Measurements from ENCODE around the gene GRID1.

GRID1 gene

DNA sequence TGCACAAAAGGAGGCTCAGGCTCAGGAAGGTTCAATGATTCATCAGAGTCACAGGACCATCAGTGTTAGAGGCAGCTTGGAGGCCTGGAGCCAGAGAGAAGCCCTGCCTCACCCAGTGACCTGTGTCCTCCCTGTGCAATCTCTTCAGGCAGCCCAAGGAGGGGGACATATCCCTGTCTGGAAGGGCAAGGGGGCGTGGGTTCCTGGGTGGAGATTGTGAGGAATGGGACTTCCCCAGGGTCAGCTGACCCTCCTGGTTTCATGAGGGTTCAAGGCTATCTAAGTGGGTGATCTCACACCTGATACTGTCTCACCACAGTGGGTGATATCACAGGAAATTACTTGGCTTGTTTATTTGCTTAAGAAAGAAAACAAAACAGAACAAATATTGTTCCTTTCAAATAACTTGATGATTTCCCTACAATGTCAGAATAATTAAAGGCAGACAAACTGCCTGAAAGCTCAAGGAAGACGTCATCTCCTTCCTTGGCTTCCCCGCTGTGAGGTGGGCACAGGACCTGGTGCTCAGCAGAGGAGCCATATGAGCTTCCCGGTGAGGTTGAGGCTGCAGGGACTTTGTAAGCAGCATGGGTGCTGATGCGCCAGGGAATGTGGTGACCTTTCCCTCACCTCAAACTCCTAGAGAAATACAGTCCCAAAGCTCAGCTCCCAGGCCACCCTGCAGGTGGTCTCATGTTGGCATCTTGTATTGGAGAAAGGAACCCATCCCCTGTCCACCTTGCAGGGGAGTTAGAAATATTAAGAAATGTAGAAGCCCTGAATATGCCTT is 763.2 kb downstream of the GRID1 start:
- no peaks in the 10 kb centered on the region for H3K9me3 ChIP-seq (ENCODE audit: severe bottlenecking)
- ATAC-seq (ENCODE audit: low read depth) (no peak), DNase-seq (ENCODE audit: low spot score) (no peak)
- TF ChIP-seq, protein P1, sequence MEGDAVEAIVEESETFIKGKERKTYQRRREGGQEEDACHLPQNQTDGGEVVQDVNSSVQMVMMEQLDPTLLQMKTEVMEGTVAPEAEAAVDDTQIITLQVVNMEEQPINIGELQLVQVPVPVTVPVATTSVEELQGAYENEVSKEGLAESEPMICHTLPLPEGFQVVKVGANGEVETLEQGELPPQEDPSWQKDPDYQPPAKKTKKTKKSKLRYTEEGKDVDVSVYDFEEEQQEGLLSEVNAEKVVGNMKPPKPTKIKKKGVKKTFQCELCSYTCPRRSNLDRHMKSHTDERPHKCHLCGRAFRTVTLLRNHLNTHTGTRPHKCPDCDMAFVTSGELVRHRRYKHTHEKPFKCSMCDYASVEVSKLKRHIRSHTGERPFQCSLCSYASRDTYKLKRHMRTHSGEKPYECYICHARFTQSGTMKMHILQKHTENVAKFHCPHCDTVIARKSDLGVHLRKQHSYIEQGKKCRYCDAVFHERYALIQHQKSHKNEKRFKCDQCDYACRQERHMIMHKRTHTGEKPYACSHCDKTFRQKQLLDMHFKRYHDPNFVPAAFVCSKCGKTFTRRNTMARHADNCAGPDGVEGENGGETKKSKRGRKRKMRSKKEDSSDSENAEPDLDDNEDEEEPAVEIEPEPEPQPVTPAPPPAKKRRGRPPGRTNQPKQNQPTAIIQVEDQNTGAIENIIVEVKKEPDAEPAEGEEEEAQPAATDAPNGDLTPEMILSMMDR (IDR thresholded peaks at IDR 0.05; ENCODE audit: poor library complexity, severe bottlenecking): no peak
- H3K4me1 ChIP-seq (ENCODE audit: insufficient read depth, poor library complexity, severe bottlenecking): no peaks in the 10 kb centered on the region
- no peak overlapping the region for H3K4me3 ChIP-seq (ENCODE audit: severe bottlenecking)
- H3K27ac ChIP-seq (ENCODE audit: poor library complexity, severe bottlenecking): no peak overlapping the region
- H3K36me3 ChIP-seq (ENCODE audit: low read depth): no peaks in the 10 kb centered on the region
- no peaks in the 10 kb centered on the region for H3K27me3 ChIP-seq (ENCODE audit: insufficient read depth, poor library complexity, severe bottlenecking)

DNA sequence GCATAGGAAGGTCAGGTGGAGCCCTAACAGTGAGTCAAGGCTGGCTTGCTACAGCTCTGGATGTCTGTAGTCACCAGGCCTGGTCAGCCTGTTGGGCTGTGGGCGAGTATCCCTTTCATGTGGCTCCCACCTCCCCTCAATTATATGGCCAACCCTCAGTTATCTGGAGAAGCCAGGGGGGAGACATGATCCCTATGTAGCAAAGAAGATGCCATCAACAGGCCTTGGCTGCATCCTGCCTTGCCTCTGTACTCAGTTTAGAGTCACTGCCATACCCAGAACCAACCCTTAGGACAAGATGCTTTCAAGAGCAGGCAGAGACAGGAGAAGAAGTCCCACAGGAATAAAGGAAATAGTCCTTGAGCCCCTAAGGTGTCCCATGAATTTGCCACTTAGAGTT is 763.9 kb downstream of the GRID1 start:
- DNase-seq (ENCODE audit: low spot score) (no peak), ATAC-seq (ENCODE audit: low read depth) (no peak)
- no peaks in the 10 kb centered on the region for H3K36me3 ChIP-seq (ENCODE audit: low read depth)
- H3K9me3 ChIP-seq (ENCODE audit: severe bottlenecking): no peaks in the 10 kb centered on the region
- H3K4me3 ChIP-seq (ENCODE audit: severe bottlenecking): no peak overlapping the region
- H3K4me1 ChIP-seq (ENCODE audit: insufficient read depth, poor library complexity, severe bottlenecking): no peaks in the 10 kb centered on the region
- H3K27ac ChIP-seq (ENCODE audit: poor library complexity, severe bottlenecking): no peak overlapping the region
- TF ChIP-seq, protein P1 (IDR thresholded peaks at IDR 0.05; ENCODE audit: poor library complexity, severe bottlenecking): no peak
- H3K27me3 ChIP-seq (ENCODE audit: insufficient read depth, poor library complexity, severe bottlenecking): no peaks in the 10 kb centered on the region

DNA sequence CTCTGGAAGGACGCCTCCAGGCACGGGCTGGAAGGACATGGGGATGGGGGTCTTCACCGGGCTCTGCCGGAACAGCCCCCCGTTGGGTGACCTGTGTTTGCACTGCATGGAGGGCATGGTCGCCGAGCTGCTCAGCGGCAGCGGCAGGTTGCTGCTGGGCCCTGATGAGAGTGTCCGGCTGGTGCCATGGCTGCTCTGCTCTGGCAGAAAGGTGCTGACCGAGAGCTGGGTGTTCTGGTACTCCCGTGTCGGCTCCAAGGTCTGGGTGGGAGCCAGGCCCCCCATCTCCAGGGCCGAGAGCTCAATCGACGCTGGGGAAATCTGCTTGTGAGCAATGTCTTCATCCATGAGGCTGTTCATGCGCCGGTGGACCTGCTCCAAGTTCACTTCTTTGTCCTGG is 764.3 kb downstream of the GRID1 start:
- DNase-seq (ENCODE audit: low spot score) (no peak), ATAC-seq (ENCODE audit: low read depth) (no peak)
- TF ChIP-seq, protein P1 (IDR thresholded peaks at IDR 0.05; ENCODE audit: poor library complexity, severe bottlenecking): no peak
- Histone ChIP-seq H3K9me3 (ENCODE audit: severe bottlenecking) (no peaks in the 10 kb centered on the region), H3K36me3 (ENCODE audit: low read depth) (no peaks in the 10 kb centered on the region), H3K4me1 (ENCODE audit: insufficient read depth, poor library complexity, severe bottlenecking) (no peaks in the 10 kb centered on the region), H3K27me3 (ENCODE audit: insufficient read depth, poor library complexity, severe bottlenecking) (no peaks in the 10 kb centered on the region), H3K4me3 (ENCODE audit: severe bottlenecking) (no peak overlapping the region), H3K27ac (ENCODE audit: poor library complexity, severe bottlenecking) (no peak overlapping the region)

DNA sequence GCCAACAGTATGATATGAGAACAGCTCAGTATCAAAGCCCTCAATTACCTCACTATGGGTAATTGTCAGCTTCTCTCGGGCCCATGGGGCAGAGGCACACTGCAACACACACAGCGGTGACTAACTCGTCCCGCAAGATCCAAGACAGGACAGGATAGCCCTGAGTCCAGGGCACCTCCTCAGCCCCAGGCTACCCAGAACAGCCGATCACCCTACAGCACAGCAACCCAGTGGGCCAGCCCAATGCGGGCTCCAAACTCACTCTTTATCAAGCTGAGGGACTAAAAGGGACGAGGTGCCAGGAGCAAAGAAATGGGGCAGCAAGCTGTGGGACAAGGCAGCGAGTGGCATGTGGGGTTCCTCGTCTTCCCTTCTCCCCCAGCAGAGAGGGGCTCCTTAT is 765.1 kb downstream of the GRID1 start:
- no peak for ATAC-seq (ENCODE audit: low read depth)
- H3K27me3 ChIP-seq (ENCODE audit: insufficient read depth, poor library complexity, severe bottlenecking): no peaks in the 10 kb centered on the region
- no peak for DNase-seq (ENCODE audit: low spot score)
- H3K36me3 ChIP-seq (ENCODE audit: low read depth): no peaks in the 10 kb centered on the region
- H3K9me3 ChIP-seq (ENCODE audit: severe bottlenecking): no peaks in the 10 kb centered on the region
- H3K4me3 ChIP-seq (ENCODE audit: severe bottlenecking): no peak overlapping the region
- no peak overlapping the region for H3K27ac ChIP-seq (ENCODE audit: poor library complexity, severe bottlenecking)
- H3K4me1 ChIP-seq (ENCODE audit: insufficient read depth, poor library complexity, severe bottlenecking): no peaks in the 10 kb centered on the region
- TF ChIP-seq, protein P1 (IDR thresholded peaks at IDR 0.05; ENCODE audit: poor library complexity, severe bottlenecking): no peak

DNA sequence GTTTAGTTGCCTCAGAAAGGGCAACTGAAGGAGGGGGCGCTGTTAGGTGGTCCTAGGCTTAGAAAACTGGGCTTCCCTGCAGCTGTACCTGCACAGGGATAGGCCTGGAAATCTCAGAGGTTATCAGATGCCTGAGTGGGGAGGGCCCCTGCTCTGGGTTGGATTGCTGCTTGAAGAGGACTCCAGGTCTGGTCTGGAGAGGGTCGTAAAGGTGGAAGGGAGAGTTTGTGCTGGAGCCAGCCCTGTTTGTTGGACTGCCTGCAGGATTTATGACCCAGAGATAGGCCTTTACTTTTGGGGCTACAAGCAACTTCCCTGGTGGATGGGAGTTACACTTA is 765.9 kb downstream of the GRID1 start:
- Histone ChIP-seq H3K9me3 (ENCODE audit: severe bottlenecking) (no peaks in the 10 kb centered on the region), H3K27ac (ENCODE audit: poor library complexity, severe bottlenecking) (no peak overlapping the region), H3K27me3 (ENCODE audit: insufficient read depth, poor library complexity, severe bottlenecking) (no peaks in the 10 kb centered on the region), H3K4me1 (ENCODE audit: insufficient read depth, poor library complexity, severe bottlenecking) (no peaks in the 10 kb centered on the region), H3K4me3 (ENCODE audit: severe bottlenecking) (no peak overlapping the region), H3K36me3 (ENCODE audit: low read depth) (no peaks in the 10 kb centered on the region)
- DNase-seq (ENCODE audit: low spot score): no peak
- TF ChIP-seq, protein P1 (IDR thresholded peaks at IDR 0.05; ENCODE audit: poor library complexity, severe bottlenecking): no peak
- no peak for ATAC-seq (ENCODE audit: low read depth)
